Fibroblast of villous mesenchyme (primary cell): ENCODE measurements around the gene UBE2O. TPM values are rescaled to one million over a fixed set of nuclear protein-coding genes. Genes with fewer than 3 reads are reported as not detected.

ENCODE experiments used
- DNase-seq: peaks from one replicate; pipeline ENCODE4 v3.0.0-alpha.2; 2010; ENCODE audit warnings: low read depth
- H3K4me3 ChIP-seq: 2 replicates; pipeline ENCODE4 v1.5.1; 2011; ENCODE audit warnings: low read depth, mild to moderate bottlenecking, low read length
- CTCF ChIP-seq: IDR thresholded peaks from 2 replicates; pipeline ENCODE4 v1.5.1; 2012; ENCODE audit warnings: low read depth, mild to moderate bottlenecking, low read length; ENCODE audit not compliant: insufficient read depth
- total RNA-seq: library from RNA; depleted of rRNA; stranded (reverse); fragments of >200 nt; gene quantifications from 2 replicates; pipeline ENCODE4 v1.2.3, GENCODE V29; 2012

UBE2O gene
- total RNA-seq, 1 donor, result 25.9 TPM

- no peak for TF ChIP-seq CTCF
- H3K4me3 ChIP-seq, result no peak overlapping the region
Measured at GRCh38 chr17:76410328-76410965, 42.5 kb downstream of the UBE2O start.

GRCh38 chr17:76408037-76408849 is 44.7 kb downstream of the UBE2O start:
- DNase-seq, result peak; percentile 52
- peak; percentile 88 for TF ChIP-seq CTCF
- no peak overlapping the region for H3K4me3 ChIP-seq

More at GRCh38 chr17:76410328-76410965, 42.5 kb downstream of the UBE2O start:
- DNase-seq, result no peak

- H3K4me3 ChIP-seq, result no peak overlapping the region
- TF ChIP-seq CTCF, result no peak
- DNase-seq, result no peak
Measured at GRCh38 chr17:76407509-76407908, 45.4 kb downstream of the UBE2O start.

GRCh38 chr17:76405967-76406647 is 46.8 kb downstream of the UBE2O start:
- no peak for TF ChIP-seq CTCF
- no peak overlapping the region for H3K4me3 ChIP-seq
- no peak for DNase-seq

GRCh38 chr17:76405607-76405966 is 47.4 kb downstream of the UBE2O start:
- TF ChIP-seq CTCF, result no peak
- no peak overlapping the region for H3K4me3 ChIP-seq
- no peak for DNase-seq

DNA sequence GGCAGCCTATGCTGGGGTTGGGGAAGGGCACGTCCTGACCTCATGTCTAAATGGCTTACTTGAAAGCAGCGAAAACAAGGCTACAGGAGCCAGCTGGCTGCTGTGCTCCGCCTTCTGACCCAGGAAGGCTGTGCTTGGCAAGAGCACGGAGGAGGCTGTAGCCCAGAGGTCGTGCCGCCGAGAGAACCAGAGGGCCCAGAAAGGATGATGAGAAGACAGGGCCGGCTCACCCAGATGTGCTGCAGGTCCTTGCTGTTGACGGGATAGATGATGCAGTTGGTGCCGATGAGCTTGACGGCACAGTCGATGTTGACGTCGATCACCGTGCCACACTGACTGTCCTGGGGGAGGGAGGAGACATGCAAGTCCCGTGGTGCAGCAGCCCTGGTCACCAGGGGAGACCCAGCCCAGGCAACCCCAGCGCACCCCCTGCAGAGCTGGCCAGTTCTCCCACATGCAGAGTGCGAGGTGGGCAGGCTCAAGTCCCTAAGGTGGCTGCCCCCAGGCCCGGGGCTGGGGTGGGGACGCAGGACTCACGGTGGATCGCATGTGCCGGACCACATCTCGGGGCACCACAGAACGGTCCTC is 47.9 kb downstream of the UBE2O start:
- H3K4me3 ChIP-seq, result no peak overlapping the region
- DNase-seq, result no peak
- no peak for TF ChIP-seq CTCF
